Stimulated activated effector memory CD8-positive, alpha-beta T cell treated with anti-CD3 and anti-CD28 coated beads, Interleukin-12 subunit alpha, Interleukin-12 subunit beta, amount 100 ng/mL, for 72 hours (primary cell): Measurements from ENCODE around the gene PSTK.

Experiments
- ATAC-seq: fragments of 150-1000 bp; cut with Tn5 transposase; 2 replicates; pipeline ENCODE4 v1.10.0; 2021
- DNase-seq, 2 donors: peaks; one replicate each; pipeline ENCODE4 v3.0.0; 2021 to 2022; ENCODE audit warnings: low spot score in 2 of 2
- H3K27ac Mint-ChIP-seq: one replicate; pipeline ENCODE4 v1.8.0; 2022; ENCODE audit warnings: mild to moderate bottlenecking, mixed read lengths
- H3K36me3 Mint-ChIP-seq: one replicate; pipeline ENCODE4 v1.8.0; 2022; ENCODE audit warnings: mild to moderate bottlenecking, mixed read lengths
- H3K4me1 Mint-ChIP-seq: one replicate; pipeline ENCODE4 v1.8.0; 2022; ENCODE audit warnings: mixed read lengths
- H3K4me3 Mint-ChIP-seq: one replicate; pipeline ENCODE4 v1.8.0; 2022; ENCODE audit warnings: mild to moderate bottlenecking, mixed read lengths
- H3K9me3 Mint-ChIP-seq: one replicate; pipeline ENCODE4 v1.8.0; 2022; ENCODE audit warnings: mixed read lengths

Gene PSTK

GRCh38 chr10:123007558-123008354, 27.6 kb downstream of the PSTK start:
- Mint-ChIP-seq H3K4me1 (peaks cover 45% of the 10 kb centered on the region), H3K4me3 (peak overlapping the region; percentile 96), H3K36me3 (peaks cover 26% of the 10 kb centered on the region), H3K27ac (peak overlapping the region; percentile 97), H3K9me3 (no peaks in the 10 kb centered on the region)
- DNase-seq (peak; percentile 15 to 62), ATAC-seq (peak; percentile 70)

- H3K9me3 Mint-ChIP-seq, result no peaks in the 10 kb centered on the region
- H3K27ac Mint-ChIP-seq, result peak within 1 kb of the TSS; percentile 97
- H3K4me3 Mint-ChIP-seq, result peak within 1 kb of the TSS; percentile 96
- peak; percentile 83 to 95 for DNase-seq
- H3K4me1 Mint-ChIP-seq, result peaks cover 44% of the 10 kb centered on the region
- H3K36me3 Mint-ChIP-seq, result peaks cover 26% of the 10 kb centered on the region
- peak; percentile 93 for ATAC-seq
Observed at GRCh38 chr10:123008355-123009104, 28.3 kb downstream of the PSTK start, which contains the start of the genes ACADSB and IKZF5. Gene ACADSB, plus strand, starts transcription at chr10:123009006. Its CDS starts 24 bp downstream, at chr10:123009030. Gene IKZF5, minus strand, starts transcription at chr10:123008795. Its CDS starts 10,170 bp downstream, at chr10:122998625.

GRCh38 chr10:123009105-123009820, 29.1 kb downstream of the PSTK start:
- Mint-ChIP-seq H3K9me3 (no peaks in the 10 kb centered on the region), H3K4me1 (peaks cover 37% of the 10 kb centered on the region), H3K36me3 (peaks cover 21% of the 10 kb centered on the region), H3K4me3 (peak overlapping the region; percentile 96), H3K27ac (peak overlapping the region; percentile 97)
- DNase-seq (peak; percentile 5 to 60), ATAC-seq (no peak)

- DNase-seq, result no peak
- ATAC-seq, result no peak
- Mint-ChIP-seq H3K36me3 (peaks cover 13% of the 10 kb centered on the region), H3K4me3 (no peak overlapping the region), H3K27ac (no peak overlapping the region), H3K4me1 (peaks cover 26% of the 10 kb centered on the region), H3K9me3 (no peaks in the 10 kb centered on the region)
Observed at GRCh38 chr10:123011987-123012386, 31.8 kb downstream of the PSTK start.

- ATAC-seq, result no peak
- Mint-ChIP-seq H3K36me3 (peaks cover 3% of the 10 kb centered on the region), H3K27ac (no peak overlapping the region), H3K4me3 (no peak overlapping the region), H3K9me3 (no peaks in the 10 kb centered on the region), H3K4me1 (peaks cover 19% of the 10 kb centered on the region)
- no peak for DNase-seq
Observed at GRCh38 chr10:123013456-123014419, 33.5 kb downstream of the PSTK start.

- DNase-seq (no peak), ATAC-seq (no peak)
- Mint-ChIP-seq H3K4me3 (no peak overlapping the region), H3K27ac (no peak overlapping the region), H3K9me3 (no peaks in the 10 kb centered on the region), H3K4me1 (peaks cover 11% of the 10 kb centered on the region), H3K36me3 (no peaks in the 10 kb centered on the region)
Observed at GRCh38 chr10:123014772-123015171, 34.6 kb downstream of the PSTK start.

GRCh38 chr10:123016228-123016627, 36.0 kb downstream of the PSTK start:
- ATAC-seq (no peak), DNase-seq (no peak)
- H3K4me1 Mint-ChIP-seq, result no peaks in the 10 kb centered on the region
- no peaks in the 10 kb centered on the region for H3K36me3 Mint-ChIP-seq
- H3K9me3 Mint-ChIP-seq, result no peaks in the 10 kb centered on the region
- H3K4me3 Mint-ChIP-seq, result no peak overlapping the region
- no peak overlapping the region for H3K27ac Mint-ChIP-seq

- H3K4me1 Mint-ChIP-seq, result no peaks in the 10 kb centered on the region
- no peak for ATAC-seq
- H3K27ac Mint-ChIP-seq, result no peak overlapping the region
- no peaks in the 10 kb centered on the region for H3K36me3 Mint-ChIP-seq
- H3K9me3 Mint-ChIP-seq, result no peaks in the 10 kb centered on the region
- no peak overlapping the region for H3K4me3 Mint-ChIP-seq
- no peak for DNase-seq
Observed at GRCh38 chr10:123017421-123018165, 37.4 kb downstream of the PSTK start.

GRCh38 chr10:123018531-123018930, 38.3 kb downstream of the PSTK start:
- no peaks in the 10 kb centered on the region for H3K9me3 Mint-ChIP-seq
- H3K4me3 Mint-ChIP-seq, result no peak overlapping the region
- no peaks in the 10 kb centered on the region for H3K36me3 Mint-ChIP-seq
- DNase-seq (no peak), ATAC-seq (no peak)
- H3K4me1 Mint-ChIP-seq, result no peaks in the 10 kb centered on the region
- no peak overlapping the region for H3K27ac Mint-ChIP-seq

GRCh38 chr10:123019264-123019663, 39.1 kb downstream of the PSTK start:
- Mint-ChIP-seq H3K4me3 (no peak overlapping the region), H3K27ac (no peak overlapping the region), H3K36me3 (no peaks in the 10 kb centered on the region), H3K4me1 (peaks cover 5% of the 10 kb centered on the region), H3K9me3 (no peaks in the 10 kb centered on the region)
- ATAC-seq (no peak), DNase-seq (no peak)

- no peaks in the 10 kb centered on the region for H3K36me3 Mint-ChIP-seq
- H3K4me1 Mint-ChIP-seq, result peaks cover 8% of the 10 kb centered on the region
- no peak overlapping the region for H3K27ac Mint-ChIP-seq
- no peaks in the 10 kb centered on the region for H3K9me3 Mint-ChIP-seq
- H3K4me3 Mint-ChIP-seq, result no peak overlapping the region
- ATAC-seq (no peak), DNase-seq (no peak)
Observed at GRCh38 chr10:123019941-123020703, 39.9 kb downstream of the PSTK start.

- no peak for DNase-seq
- Mint-ChIP-seq H3K4me1 (peaks cover 8% of the 10 kb centered on the region), H3K27ac (no peak overlapping the region), H3K36me3 (no peaks in the 10 kb centered on the region), H3K9me3 (no peaks in the 10 kb centered on the region), H3K4me3 (no peak overlapping the region)
- no peak for ATAC-seq
Observed at GRCh38 chr10:123021517-123021916, 41.3 kb downstream of the PSTK start.

- no peak for ATAC-seq
- H3K9me3 Mint-ChIP-seq, result no peaks in the 10 kb centered on the region
- DNase-seq, result no peak
- H3K27ac Mint-ChIP-seq, result peak overlapping the region; percentile 82
- H3K4me1 Mint-ChIP-seq, result peaks cover 8% of the 10 kb centered on the region
- no peaks in the 10 kb centered on the region for H3K36me3 Mint-ChIP-seq
- H3K4me3 Mint-ChIP-seq, result no peak overlapping the region
Observed at GRCh38 chr10:123024540-123024939, 44.3 kb downstream of the PSTK start.
